HG02852 (cell line): Measurements from ENCODE around the gene FANCF.

ENCODE experiments used
- ATAC-seq: cut with Tn5 transposase; IDR thresholded peaks from one replicate; pipeline ENCODE4 v1.9.1; 2021; ENCODE audit warnings: mild to moderate bottlenecking, moderate library complexity; ENCODE audit not compliant: unreplicated experiment

Gene FANCF

DNA sequence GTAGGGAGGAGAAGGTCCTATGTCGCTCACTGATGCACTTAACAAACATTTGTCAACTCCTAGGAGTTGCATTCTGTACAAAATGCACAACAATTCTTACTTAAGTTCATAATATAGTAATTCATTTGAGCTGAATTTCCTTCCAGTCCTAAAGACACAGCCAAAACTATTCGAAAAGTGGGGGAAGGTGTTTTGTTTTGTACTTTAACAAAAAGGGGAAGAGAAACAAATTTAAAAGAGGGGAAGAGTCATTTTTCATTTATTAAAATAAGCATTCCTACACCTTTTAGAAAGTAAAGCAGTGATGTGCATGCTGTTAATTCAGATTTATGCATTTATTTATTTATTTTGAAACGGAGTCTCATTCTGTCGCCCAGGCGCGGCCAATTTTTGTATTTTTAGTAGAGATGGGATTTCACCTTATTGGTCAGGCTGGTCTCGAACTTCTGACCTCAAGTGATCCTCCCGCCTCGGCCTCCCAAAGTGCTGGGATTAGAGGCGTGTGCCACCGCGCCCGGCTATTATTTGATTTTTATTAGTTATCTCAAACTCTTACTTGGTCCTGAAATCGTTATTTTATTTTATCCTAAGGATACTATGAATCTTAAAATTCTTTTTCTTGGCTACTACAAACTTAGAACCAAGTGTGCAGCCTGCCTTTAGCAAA is 1.1 kb upstream of the FANCF start:
- ATAC-seq, result no peak

DNA sequence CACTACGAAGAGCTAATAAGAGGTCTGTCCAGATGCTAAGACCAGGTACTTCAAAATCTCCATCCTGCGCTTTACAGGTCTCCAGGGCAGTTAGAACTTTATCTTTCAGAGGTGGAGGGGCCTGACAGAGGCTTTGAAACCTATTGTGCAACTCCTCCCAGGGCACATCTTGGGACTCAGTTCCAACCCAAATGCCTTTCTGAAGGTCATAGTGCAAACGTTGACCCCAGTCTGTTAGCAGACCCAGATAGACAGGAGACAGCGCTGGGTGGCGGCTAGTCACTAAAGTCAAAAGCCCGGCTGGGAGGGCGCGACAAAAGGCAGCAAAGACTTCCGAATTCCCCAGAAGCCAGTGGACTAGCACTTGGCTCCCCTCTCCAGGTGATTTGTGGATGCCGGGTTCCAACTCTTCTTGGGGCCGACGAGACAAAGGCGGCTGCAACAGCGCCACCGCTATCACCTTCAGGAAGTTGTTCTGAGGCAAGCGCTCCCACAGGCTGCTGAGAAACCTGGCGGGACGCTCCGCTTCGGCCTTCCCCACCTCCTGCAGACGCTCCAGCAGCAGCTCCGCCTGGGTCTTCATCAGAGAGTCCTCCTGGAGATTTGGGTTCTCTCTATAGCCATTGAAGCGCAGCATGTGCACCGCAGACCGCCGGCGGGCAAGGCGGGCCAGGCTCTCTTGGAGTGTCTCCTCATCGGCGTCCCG is 728 bp downstream of the FANCF start:
- peak; percentile 54 for ATAC-seq

GRCh38 chr11:22617868-22618267 is 7.8 kb downstream of the FANCF start:
- ATAC-seq, result no peak

DNA sequence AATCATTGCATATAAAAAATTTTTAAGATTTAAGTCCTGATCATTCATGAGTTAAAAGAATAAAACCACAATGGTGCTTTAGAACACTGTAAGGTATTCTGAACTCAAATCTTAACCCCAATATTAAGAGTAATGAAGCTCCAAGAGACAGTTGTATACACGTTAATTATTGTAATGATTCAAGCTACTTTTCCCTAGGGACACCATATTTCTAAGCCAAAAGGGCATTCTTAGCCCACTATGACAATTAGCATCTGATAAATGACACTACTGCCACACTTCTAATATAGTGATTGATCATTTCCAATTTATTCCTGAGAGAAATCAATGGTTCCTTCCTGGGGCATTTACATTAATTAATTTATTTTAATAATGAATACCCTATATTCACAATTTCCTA is 21.7 kb downstream of the FANCF start:
- no peak for ATAC-seq

GRCh38 chr11:22602504-22602903 is 23.1 kb downstream of the FANCF start:
- ATAC-seq, result no peak

DNA sequence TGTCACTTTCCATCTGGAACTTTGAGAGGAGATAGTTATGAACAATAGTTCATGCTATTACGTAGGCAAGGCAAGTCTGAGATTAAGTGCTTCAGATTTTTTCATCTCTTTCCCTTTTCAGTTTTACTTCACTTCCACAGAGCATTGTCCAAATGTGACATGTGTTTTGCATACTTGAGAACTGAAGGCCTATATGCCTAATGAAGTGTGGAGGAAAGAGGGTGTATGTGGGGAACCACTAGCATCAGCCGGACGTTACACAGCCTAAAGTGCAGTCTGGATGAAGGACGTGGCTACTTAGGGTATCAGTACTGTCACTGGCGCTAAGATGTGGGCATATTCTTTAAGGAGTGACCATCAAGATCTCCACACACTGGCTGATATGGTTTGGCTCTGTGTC is 26.2 kb downstream of the FANCF start:
- no peak for ATAC-seq

DNA sequence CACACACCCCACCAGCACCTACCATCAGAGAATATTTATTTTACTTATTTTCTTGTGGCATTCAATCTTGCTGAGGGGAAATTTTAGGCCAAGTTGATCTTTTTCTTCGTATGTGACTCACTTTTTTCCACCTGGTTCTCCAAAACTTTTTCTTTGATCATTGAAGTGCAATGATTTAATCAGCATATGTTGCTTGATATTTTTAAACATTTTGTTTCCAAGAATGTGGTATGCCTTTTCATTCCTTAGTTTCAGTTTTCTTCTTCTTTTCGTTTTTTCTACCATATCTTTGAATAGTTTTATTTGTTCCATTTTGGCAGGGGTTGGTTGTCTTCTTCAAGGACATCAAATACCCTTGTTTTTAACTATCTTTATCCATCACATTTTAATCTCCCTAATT is 28.6 kb downstream of the FANCF start:
- ATAC-seq, result no peak

- no peak for ATAC-seq
These were observed 40.6 kb downstream of the FANCF start for GRCh38 chr11:22584976-22585375.

DNA sequence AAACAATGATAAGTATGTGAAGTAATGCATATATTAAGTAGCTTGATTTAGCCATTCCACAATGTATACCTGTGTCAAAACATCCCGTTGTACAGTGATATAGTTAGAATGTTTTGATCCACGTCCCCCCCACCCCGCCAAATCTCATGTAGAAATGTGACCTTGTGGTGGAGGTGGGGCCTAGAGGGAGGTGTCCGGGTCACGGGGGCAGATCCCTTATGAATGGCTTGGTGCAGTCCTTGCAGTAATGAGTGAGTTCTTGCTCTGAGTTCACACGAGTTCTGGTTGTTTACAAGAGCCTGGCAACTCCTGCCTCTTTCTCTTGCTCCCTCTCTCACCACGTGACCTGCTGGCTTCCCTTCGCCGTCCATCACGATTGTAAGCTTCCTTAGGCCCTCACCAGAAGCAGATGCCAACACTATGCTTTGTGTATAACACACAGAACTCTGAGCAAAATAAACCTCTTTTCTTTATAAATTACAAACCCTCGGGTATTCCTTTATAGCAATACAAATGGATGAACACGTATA is 41.6 kb downstream of the FANCF start:
- ATAC-seq, result no peak

DNA sequence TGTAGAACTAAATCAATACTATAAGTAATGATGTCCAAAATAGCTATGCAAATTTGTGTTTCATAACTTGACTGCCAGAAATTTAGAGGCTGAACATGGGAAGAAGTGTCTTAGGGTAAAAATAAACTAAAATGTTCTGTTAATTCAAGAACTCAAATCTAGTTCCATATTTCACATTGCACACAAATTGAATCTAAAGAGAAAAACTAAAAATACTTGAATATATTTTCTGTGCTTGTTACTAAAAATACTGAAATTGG is 43.5 kb downstream of the FANCF start:
- ATAC-seq, result peak; percentile 49

GRCh38 chr11:22581354-22582150 is 44.1 kb downstream of the FANCF start:
- ATAC-seq, result no peak

GRCh38 chr11:22577854-22578253 is 47.8 kb downstream of the FANCF start:
- ATAC-seq, result no peak
